Epithelial cell of proximal tubule (primary cell): ENCODE results near the gene PRKCH. TPM values are rescaled to one million over a fixed set of nuclear protein-coding genes. Genes with fewer than 3 reads are reported as not detected.

ENCODE experiments used
- DNase-seq: peaks from one replicate; pipeline ENCODE4 v3.0.0-alpha.2; 2011; ENCODE audit warnings: low read depth
- H3K4me3 ChIP-seq: 2 replicates; pipeline ENCODE4 v1.5.1; 2011; ENCODE audit warnings: low read depth, mild to moderate bottlenecking, low read length
- CTCF ChIP-seq: conservative IDR thresholded peaks from 2 replicates; pipeline ENCODE4 v1.5.1; 2012; ENCODE audit warnings: low read depth, mild to moderate bottlenecking, low read length
- total RNA-seq: library from RNA; depleted of rRNA; stranded (reverse); fragments of >200 nt; gene quantifications from 2 replicates; pipeline ENCODE4 v1.2.3, GENCODE V29; 2015

The PRKCH gene
- total RNA-seq, 1 donor from 2014 or later, result 7.6 TPM

- no peak for TF ChIP-seq CTCF
- DNase-seq, result no peak
- no peak overlapping the region for H3K4me3 ChIP-seq
Measured at GRCh38 chr14:61326847-61327246, 5.5 kb downstream of the PRKCH start.

GRCh38 chr14:61328626-61329262 lies 7.4 kb downstream of the PRKCH start:
- no peak for DNase-seq
- H3K4me3 ChIP-seq, result no peak overlapping the region

GRCh38 chr14:61329478-61330051 lies 8.2 kb downstream of the PRKCH start:
- DNase-seq, result no peak
- H3K4me3 ChIP-seq, result no peak overlapping the region
- TF ChIP-seq CTCF, result no peak

More at GRCh38 chr14:61328626-61329262, 7.4 kb downstream of the PRKCH start:
- TF ChIP-seq CTCF, result no peak

GRCh38 chr14:61330511-61330910 lies 9.1 kb downstream of the PRKCH start:
- no peak for TF ChIP-seq CTCF
- DNase-seq, result no peak
- H3K4me3 ChIP-seq, result no peak overlapping the region

- DNase-seq, result no peak
- no peak overlapping the region for H3K4me3 ChIP-seq
- TF ChIP-seq CTCF, result no peak
Measured at GRCh38 chr14:61331992-61332657, 10.7 kb downstream of the PRKCH start.

GRCh38 chr14:61332658-61333029 lies 11.3 kb downstream of the PRKCH start:
- H3K4me3 ChIP-seq, result no peak overlapping the region
- DNase-seq, result no peak
- TF ChIP-seq CTCF, result no peak
